ENCODE results near the gene MYH10.

GRCh38 chr17:8488491-8488890, 142.0 kb downstream of the MYH10 start:
- TF ChIP-seq POLR2A (IDR thresholded peaks at IDR 0.05) (no peak), CTCF (IDR thresholded peaks at IDR 0.05) (no peak)
